ENCODE results near the gene CIZ1. TPM values are rescaled to one million over a fixed set of nuclear protein-coding genes. Genes with fewer than 3 reads are reported as not detected.
A peak's percentile ranks its signal among the peaks of the same experiment; 100 is the strongest.

Gene CIZ1
- total RNA-seq, 1 experiment from 2014 or later: 60.6 TPM

- no peak for DNase-seq (ENCODE audit: low spot score)
Measured at GRCh38 chr9:128124873-128125579, 66.3 kb downstream of the CIZ1 start.

GRCh38 chr9:128124451-128124850 lies 66.9 kb downstream of the CIZ1 start:
- DNase-seq (ENCODE audit: low spot score): no peak

DNA sequence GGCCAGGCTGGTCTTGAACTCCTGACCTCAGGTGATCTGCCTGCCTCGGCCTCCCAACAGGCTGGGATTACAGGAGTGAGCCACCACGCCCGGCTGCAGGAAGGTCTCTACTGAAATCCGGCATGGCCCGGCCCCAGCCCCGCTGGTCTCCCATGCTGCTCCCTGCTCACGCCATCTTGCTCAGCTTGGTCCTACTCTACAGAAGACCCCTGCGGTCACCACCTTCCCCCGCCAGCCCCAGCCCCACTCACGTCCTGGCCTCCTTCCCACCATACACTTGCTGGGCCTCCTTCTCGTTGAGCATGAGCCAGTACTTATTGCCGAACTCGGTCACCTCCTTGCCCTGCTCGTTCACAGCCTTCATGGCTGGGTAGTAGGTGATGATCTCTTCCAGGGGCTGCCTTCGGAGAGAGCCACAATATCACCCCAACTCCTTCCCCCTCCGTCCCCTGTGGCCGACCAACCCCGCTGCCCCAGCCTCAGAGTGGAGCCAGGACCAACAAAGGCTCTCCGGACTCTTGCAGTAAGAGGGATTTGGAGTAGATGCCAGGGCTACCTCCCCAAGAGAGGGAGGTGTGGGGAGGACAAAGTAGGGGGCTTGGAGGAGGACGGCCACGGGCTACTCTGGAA lies 67.8 kb downstream of the CIZ1 start:
- no peak for DNase-seq (ENCODE audit: low spot score)

DNA sequence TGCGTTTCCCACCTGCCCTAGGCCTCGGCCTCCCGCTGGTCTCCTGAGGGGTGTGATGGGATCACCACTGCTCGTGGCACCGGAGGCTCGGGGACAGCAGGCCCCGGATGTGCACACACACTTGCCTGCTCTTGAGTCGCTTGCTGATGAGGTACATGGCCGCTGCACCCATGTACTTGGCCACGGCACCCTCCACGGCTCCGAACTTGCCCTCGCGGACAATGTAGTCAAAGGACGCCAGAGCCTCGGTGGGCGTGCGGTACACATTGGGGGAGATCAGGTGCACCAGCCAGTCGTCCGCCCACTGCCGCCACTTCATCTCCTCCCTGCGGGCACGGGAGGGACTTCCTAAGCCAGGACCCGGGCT lies 68.6 kb downstream of the CIZ1 start:
- no peak for DNase-seq (ENCODE audit: low spot score)

DNA sequence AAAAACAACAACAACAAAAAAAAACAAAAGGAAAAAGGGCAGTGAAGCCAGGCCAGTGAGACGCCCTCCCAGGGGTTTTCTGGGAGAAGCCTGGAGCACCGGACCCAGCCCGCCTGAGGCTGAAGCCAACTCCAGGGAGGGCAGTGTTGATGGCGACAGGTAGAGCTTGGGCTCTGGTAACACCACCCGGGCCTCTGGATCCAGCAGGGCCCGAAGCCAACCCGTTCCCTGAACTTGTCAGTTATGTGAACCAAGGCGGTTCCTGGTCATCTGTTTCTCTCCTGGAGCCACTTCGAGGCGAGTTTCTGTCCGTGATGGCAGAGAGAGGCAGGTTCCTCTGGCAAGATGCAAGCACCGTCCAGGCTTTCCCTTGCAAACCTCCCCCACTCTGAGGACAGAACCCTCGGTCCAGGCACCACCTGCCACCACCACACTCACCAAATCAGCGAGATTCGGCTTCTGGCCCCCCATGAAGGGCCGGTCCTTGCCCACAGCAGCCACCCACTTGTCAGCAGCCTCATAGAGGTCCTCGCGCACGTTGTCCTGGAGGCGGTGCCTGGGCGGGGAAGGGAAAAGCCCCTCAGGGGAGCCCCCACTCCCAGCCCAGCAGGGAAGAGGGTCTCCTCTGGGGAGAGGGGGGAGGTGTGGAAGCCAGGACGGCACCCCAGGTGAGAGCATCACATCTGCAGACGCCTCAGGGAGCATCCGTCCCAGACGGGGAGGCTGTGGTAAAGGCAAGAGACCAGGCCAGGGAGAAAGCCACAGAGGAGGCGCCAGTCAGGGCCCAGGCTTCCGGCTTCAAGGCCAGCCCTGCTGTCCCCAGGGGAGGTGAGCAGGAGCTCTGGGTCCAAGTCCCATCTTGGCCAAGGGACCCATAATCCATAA lies 69.2 kb downstream of the CIZ1 start:
- DNase-seq (ENCODE audit: low spot score): no peak

GRCh38 chr9:128121466-128121810 lies 69.9 kb downstream of the CIZ1 start:
- DNase-seq (ENCODE audit: low spot score): no peak

GRCh38 chr9:128120741-128121465 lies 70.5 kb downstream of the CIZ1 start:
- no peak for DNase-seq (ENCODE audit: low spot score)

- DNase-seq (ENCODE audit: low spot score): no peak
Measured at GRCh38 chr9:128120061-128120740, 71.2 kb downstream of the CIZ1 start.

DNA sequence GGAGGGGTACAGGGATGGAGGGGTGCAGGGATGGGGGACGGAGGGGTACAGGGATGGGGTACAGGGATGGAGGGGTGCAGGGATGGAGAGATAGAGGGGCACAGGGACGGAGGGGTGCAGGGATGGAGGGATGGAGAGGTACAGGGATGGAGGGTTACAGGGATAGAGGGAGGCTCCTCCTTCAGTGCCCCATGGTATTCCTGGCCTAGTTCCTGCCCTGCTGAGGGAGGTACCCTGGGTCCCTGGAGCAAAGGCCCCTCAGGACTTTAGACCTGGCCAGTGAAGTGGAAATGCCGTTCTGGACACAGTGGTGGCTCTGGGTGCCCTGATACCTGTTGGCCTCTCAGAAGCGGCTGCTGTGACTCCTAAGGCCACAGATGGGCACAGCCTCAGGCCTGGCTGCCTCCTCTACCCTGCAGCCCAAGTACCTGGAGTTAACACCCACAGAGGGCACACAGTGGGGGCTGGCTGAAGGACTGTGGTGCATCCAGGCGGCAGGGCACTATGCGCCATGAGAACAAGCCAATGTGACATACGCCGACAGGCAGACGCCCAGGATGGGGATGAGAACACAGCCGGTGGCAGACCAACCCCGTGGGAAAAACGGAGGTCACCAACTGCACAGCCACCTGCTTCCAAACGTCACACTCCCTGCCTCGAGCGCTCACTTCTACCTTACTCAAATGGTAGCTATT lies 72.3 kb downstream of the CIZ1 start:
- no peak for DNase-seq (ENCODE audit: low spot score)

DNA sequence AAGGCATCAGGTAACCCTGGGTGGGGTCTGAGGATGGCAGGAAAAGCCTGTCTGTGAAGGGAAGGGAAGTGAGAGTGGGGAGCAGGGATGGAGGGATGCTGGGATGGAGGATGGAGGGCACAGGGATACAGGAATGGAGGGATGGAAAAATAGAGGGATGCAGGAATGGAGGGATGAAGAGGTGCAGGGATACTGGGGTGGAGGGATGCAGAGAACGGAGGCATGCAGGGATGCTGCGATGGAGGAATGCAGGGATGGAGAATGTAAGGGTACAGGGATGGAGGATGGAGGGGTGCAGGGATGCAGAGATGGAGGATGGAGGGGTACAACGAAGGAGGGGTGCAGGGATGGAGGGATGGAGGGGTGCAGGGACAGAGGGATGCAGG lies 72.9 kb downstream of the CIZ1 start:
- DNase-seq (ENCODE audit: low spot score): no peak

DNA sequence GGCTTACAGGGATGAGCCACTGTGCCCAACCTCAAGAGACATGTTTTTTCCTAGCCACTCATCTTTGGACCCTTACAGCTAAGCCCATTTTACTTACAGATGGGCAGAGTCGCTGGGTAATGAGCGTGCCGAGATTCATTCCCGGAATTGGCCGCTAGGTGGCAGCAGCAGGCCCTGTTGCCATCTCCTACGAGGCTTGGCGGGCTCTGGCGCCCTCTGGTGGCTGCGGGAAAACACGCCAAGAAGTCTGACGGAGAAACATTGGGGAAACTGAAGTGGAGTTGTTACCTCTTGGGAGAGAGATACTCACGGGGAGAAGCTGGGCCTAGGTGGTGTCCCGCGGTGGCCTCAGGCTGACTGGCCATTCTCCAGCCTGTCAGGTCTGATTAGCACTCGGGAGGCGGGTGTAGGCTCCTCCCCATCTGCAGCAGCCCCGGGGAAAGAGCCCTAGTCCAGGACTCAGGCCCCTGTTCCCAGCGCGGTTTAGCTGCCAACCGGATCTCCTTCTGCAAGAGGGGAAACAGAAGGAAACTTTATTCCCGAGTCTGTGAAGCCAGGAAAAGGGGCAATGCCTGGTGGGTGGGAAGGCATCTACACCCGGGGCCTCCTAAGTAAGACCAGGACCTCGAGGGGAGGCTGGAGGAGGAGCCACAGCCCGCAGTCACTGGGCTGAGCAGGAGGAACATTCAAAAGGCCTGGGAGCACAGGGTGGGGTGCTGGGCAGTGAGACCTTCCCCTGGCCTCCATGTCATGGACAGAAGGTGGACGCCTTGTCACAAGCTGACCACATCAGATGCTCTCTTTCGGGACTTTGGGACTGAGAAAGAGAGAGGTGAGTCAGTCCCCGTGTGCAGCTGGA lies 73.5 kb downstream of the CIZ1 start:
- peak; percentile 84 for DNase-seq (ENCODE audit: low spot score)

DNA sequence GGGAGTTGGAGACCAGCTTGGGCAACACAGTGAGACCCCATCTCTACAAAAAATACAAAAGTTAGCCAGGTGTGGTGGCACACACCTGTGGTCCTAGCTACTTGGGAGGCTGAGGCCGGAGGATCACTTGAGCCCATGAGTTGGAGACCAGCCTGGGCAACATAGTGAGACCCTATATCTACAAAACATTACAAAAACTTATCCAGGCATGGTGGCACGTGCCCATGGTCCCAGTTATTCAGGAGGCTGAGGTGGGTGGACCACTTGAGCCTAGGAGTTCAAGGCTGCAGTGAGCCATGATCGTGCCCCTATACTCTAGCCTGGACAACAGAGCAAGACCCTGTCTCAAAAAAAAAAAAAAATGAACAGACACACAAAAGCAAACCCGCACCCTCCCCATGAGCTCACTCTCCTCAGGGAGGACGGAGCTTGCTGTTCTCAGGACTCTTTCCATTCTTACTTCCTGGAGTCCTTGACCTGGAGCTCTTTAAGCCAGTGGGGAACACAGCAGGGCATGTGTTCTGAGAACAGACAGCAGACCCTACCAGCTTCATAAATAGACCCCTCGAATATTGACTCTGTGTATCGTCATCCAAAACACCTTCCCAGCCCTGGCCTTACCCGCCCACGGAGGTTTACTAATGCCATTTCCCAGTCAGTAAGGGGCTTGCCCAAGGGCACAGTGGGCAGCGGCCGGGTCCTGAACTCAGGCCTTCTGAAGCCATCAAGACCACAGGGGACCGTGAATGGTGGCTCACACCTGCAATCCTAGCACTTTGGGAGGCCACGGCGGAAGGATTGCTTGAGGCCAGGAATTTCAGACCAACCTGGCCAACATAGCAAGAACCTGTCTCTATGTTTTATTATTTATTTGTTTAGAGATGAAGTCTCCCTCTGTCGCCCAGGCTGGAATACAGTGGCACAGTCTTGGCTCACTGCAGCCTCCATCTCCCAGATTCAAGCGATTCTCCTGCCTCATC lies 75.0 kb downstream of the CIZ1 start:
- DNase-seq (ENCODE audit: low spot score): no peak

Other genes starting within 250 kb of the CIZ1 start
- gene EEIG1, start 210.6 kb downstream of the CIZ1 start, total RNA-seq (2014; rRNA removed; shearing (Covaris generic)): 21.4 and 23.6 TPM in 2 replicates
- 14.1 and 15.7 TPM in 2 replicates for gene NAIF1, start 124.3 kb downstream of the CIZ1 start, total RNA-seq (2014; rRNA removed; shearing (Covaris generic))
- 27.8 and 32.7 TPM in 2 replicates for gene SLC25A25, start 123.3 kb downstream of the CIZ1 start, total RNA-seq (2014; rRNA removed; shearing (Covaris generic))
- gene PTGES2, start 63.8 kb downstream of the CIZ1 start, total RNA-seq (2014; rRNA removed; shearing (Covaris generic)): 84.2 and 87.7 TPM in 2 replicates
- 0.14 and 1.1 TPM in 2 replicates for gene LCN2, start 42.1 kb downstream of the CIZ1 start, total RNA-seq (2014; rRNA removed; shearing (Covaris generic))
- gene BBLN, start 31.3 kb downstream of the CIZ1 start, total RNA-seq (2014; rRNA removed; shearing (Covaris generic)): 146 and 238 TPM in 2 replicates
- 16.7 and 20.6 TPM in 2 replicates for gene DNM1, start 11.8 kb upstream of the CIZ1 start, total RNA-seq (2014; rRNA removed; shearing (Covaris generic))
- gene GOLGA2, start 84.4 kb upstream of the CIZ1 start, total RNA-seq (2014; rRNA removed; shearing (Covaris generic)): 118 and 155 TPM in 2 replicates
- gene SWI5, start 84.7 kb upstream of the CIZ1 start, total RNA-seq (2014; rRNA removed; shearing (Covaris generic)): 110 and 118 TPM in 2 replicates
- 28.8 and 30.5 TPM in 2 replicates for gene TRUB2, start 130.9 kb upstream of the CIZ1 start, total RNA-seq (2014; rRNA removed; shearing (Covaris generic))
- 68.4 and 70.0 TPM in 2 replicates for gene COQ4, start 131.3 kb upstream of the CIZ1 start, total RNA-seq (2014; rRNA removed; shearing (Covaris generic))
- gene SLC27A4, start 149.0 kb upstream of the CIZ1 start, total RNA-seq (2014; rRNA removed; shearing (Covaris generic)): 50.1 and 51.6 TPM in 2 replicates
- gene URM1, start 179.8 kb upstream of the CIZ1 start, total RNA-seq (2014; rRNA removed; shearing (Covaris generic)): 105 and 125 TPM in 2 replicates
- gene CERCAM, start 229.3 kb upstream of the CIZ1 start, total RNA-seq (2014; rRNA removed; shearing (Covaris generic)): 60.3 and 64.0 TPM in 2 replicates

Data from A172 (cell line).